A549 (cell line): Measurements from ENCODE around the gene C1orf167. TPM values are rescaled to one million over a fixed set of nuclear protein-coding genes. Genes with fewer than 3 reads are reported as not detected.
A peak's percentile ranks its signal among the peaks of the same experiment; 100 is the strongest.

Source experiments
- ATAC-seq, 2 experiments: fragments of 200-7000 bp in 1 of 2; fragments of >200 bp in 1 of 2; cut with Nextera tagmentation in 1 of 2; cut with Tn5 transposase in 1 of 2; 3 replicates each; pipeline versions ENCODE4 v1.8.0 to v1.9.1; 2018 to 2020; ENCODE audit warnings: mild to moderate bottlenecking in 1 of 2, moderate library complexity in 1 of 2
- CTCF ChIA-PET: fragments of 300-600 bp; sonication (Branson Sonifier 250); formaldehyde crosslinking; extraction: SDS; loops from one replicate; lab custom pipeline; 2021; ENCODE audit warnings: antibody characterized with exemption, inconsistent platforms; lab: Yijun Ruan, JAX
- POLR2A ChIA-PET: fragments of 350-600 bp; formaldehyde crosslinking; extraction: SDS; loops from one replicate; lab custom pipeline; 2021; ENCODE audit warnings: antibody characterized with exemption, inconsistent platforms; lab: Yijun Ruan, JAX
- DNase-seq, 2 experiments: peaks; one replicate each; pipeline versions ENCODE4 v3.0.0 to v3.0.0-alpha.2; 2011 to 2016; ENCODE audit warnings: low read depth in 1 of 2, low spot score in 1 of 2
- FAIRE-seq: peaks from 2 replicates; lab custom pipeline; 2011; peaks lifted over from hg19 to GRCh38; lab: Jason Lieb, UNC
- H3K27ac ChIP-seq, 2 experiments: fragments of >200 bp; sonication (Bioruptor Twin); formaldehyde crosslinking; 3 replicates each; pipeline ENCODE4 v1.5.1; 2016 to 2017
- H3K4me1 ChIP-seq: fragments of >200 bp; sonication (Bioruptor Twin); formaldehyde crosslinking; 3 replicates; pipeline ENCODE4 v1.6.1; 2016
- H3K4me2 ChIP-seq: fragments of >200 bp; sonication (Bioruptor Twin); formaldehyde crosslinking; 3 replicates; pipeline ENCODE4 v1.6.1; 2016
- H3K4me3 ChIP-seq: fragments of >200 bp; sonication (Bioruptor Twin); formaldehyde crosslinking; 3 replicates; pipeline ENCODE4 v1.5.1; 2016
- H3K9me3 ChIP-seq: fragments of >200 bp; sonication (Bioruptor Twin); formaldehyde crosslinking; 3 replicates; pipeline ENCODE4 v1.6.1; 2016
- CHD2 ChIP-seq: fragments of 150-350 bp; IDR thresholded peaks from 2 replicates; pipeline ENCODE4 v1.6.1; 2014; ENCODE audit warnings: low read length; ENCODE audit not compliant: partially characterized antibody
- CHD4 ChIP-seq: fragments of 200-600 bp; sonication (generic); IDR thresholded peaks from 2 replicates; pipeline ENCODE4 v1.6.1; 2016; ENCODE audit warnings: antibody characterized with exemption, mild to moderate bottlenecking, borderline replicate concordance
- HEYL ChIP-seq: fragments of 250-450 bp; sonication (Bioruptor Pico); IDR thresholded peaks from 2 replicates; pipeline ENCODE4 v1.8.0; 2021; ENCODE audit warnings: mild to moderate bottlenecking, moderate library complexity
- HOXB13 ChIP-seq: fragments of 250-450 bp; sonication (Bioruptor Pico); IDR thresholded peaks from 2 replicates; pipeline ENCODE4 v1.5.0; 2020; ENCODE audit warnings: low read depth, mild to moderate bottlenecking, moderate library complexity
- JUN ChIP-seq, 2 experiments: fragments of >200 bp; sonication (Bioruptor Twin); formaldehyde crosslinking; IDR thresholded peaks; 2 replicates in 1 of 2; 3 replicates in 1 of 2; pipeline ENCODE4 v1.6.1; 2016 to 2017
- MAFK ChIP-seq: fragments of 450-650 bp; IDR thresholded peaks from 2 replicates; pipeline ENCODE4 v1.6.1; 2014; ENCODE audit not compliant: partially characterized antibody
- MYC ChIP-seq: IDR thresholded peaks from 2 replicates; pipeline ENCODE4 v1.6.1; 2012; ENCODE audit warnings: mild to moderate bottlenecking, inconsistent platforms, low read length, improper control_type of control experiment, borderline replicate concordance
- PHF8 ChIP-seq: fragments of 200-600 bp; sonication (generic); IDR thresholded peaks from 2 replicates; pipeline ENCODE4 v1.6.1; 2016; ENCODE audit warnings: low read depth, mild to moderate bottlenecking, antibody characterized with exemption, moderate library complexity, borderline replicate concordance
- RAD21 ChIP-seq, 2 experiments: fragments of >200 bp in 1 of 2; sonication (Bioruptor Twin) in 1 of 2; formaldehyde crosslinking in 1 of 2; IDR thresholded peaks in 1 of 2; conservative IDR thresholded peaks in 1 of 2; 2 replicates in 1 of 2; 3 replicates in 1 of 2; pipeline ENCODE4 v1.6.1; 2012 to 2018; ENCODE audit warnings: inconsistent platforms in 1 of 2
- RARB ChIP-seq: fragments of 250-450 bp; sonication (Bioruptor Pico); IDR thresholded peaks from 2 replicates; pipeline ENCODE4 v1.8.0; 2021; ENCODE audit warnings: mild to moderate bottlenecking, moderate library complexity
- RCOR1 ChIP-seq: fragments of 150-350 bp; IDR thresholded peaks from 2 replicates; pipeline ENCODE4 v1.6.1; 2014; ENCODE audit warnings: antibody characterized with exemption, low read length, low read depth
- RNF2 ChIP-seq: fragments of 200-600 bp; sonication (generic); IDR thresholded peaks from 2 replicates; pipeline ENCODE4 v1.6.1; 2016; ENCODE audit warnings: low read depth, mild to moderate bottlenecking, antibody characterized with exemption, moderate library complexity, borderline replicate concordance
- SMC3 ChIP-seq: fragments of >200 bp; sonication (Bioruptor Twin); formaldehyde crosslinking; IDR thresholded peaks from 3 replicates; pipeline ENCODE4 v1.6.1; 2018; ENCODE audit warnings: inconsistent platforms
- ZNF302 ChIP-seq: fragments of 250-450 bp; sonication (Bioruptor Pico); IDR thresholded peaks from 2 replicates; pipeline ENCODE4 v1.9.0; 2021; ENCODE audit warnings: inconsistent platforms, mild to moderate bottlenecking, moderate library complexity
- WGBS: methylation state at CpG from one replicate; pipeline ENCODE4 v1.1.6; 2017; ENCODE audit errors: missing lambda C conversion rate; 5-methylcytosine and 5-hydroxymethylcytosine counted together
- polyA plus RNA-seq, 4 experiments: library from polyadenylated mRNA; depleted of rRNA in 3 of 4; stranded (reverse); fragments of >200 nt; fragmentation: RNase III in 1 of 4; extraction: RNeasy Plus Mini Kit Qiagen cat#74134 plus additional on column Dnase treatment in 1 of 4; gene quantifications; 2 replicates in 3 of 4; 3 replicates in 1 of 4; pipeline ENCODE4 v1.2.3, GENCODE V29; 2011 to 2017
- TF ChIP-seq, protein P1 (sequence below): fragments of >200 bp; sonication (Bioruptor Twin); formaldehyde crosslinking; IDR thresholded peaks from 3 replicates; pipeline ENCODE4 v1.5.1; 2016
- TF ChIP-seq, protein P2 (sequence below): IDR thresholded peaks from 2 replicates; pipeline ENCODE4 v1.6.1; 2012
- TF ChIP-seq, protein P3 (sequence below): fragments of 450-650 bp; IDR thresholded peaks from 2 replicates; pipeline ENCODE4 v1.6.1; 2014; ENCODE audit warnings: antibody characterized with exemption
- TF ChIP-seq, protein P4 (sequence below): fragments of 150-350 bp; IDR thresholded peaks from 2 replicates; pipeline ENCODE4 v1.6.1; 2014; ENCODE audit warnings: low read depth, mild to moderate bottlenecking, low read length

Gene C1orf167
- polyA plus RNA-seq, 2 of the 4 experiments (the other 2 are of a cell fraction) = not detected

DNA sequence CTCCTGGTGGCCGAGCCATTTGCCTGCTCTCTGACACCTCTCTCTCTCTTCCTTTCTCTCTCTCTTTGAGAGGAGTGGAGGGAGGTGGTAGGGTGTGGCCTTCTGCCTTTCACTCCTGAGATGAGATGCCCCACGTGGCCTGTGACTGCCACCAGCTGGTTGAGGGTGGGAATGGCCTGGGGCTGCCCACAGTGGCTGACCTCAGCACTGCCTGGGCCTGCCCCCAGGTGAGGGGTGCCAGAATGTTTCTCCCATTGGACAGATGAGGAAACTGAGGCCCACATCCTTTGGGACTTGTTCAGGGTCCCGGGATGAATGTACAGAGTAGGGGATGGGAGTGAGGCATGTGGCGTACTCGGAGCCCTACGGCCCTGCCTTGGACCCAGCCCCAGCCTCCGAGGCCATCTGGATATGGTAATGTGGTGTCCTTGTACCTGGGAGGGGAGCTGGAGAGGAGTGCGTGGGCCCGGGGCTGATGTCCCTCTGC is 12.7 kb upstream of the C1orf167 start:
- Histone ChIP-seq H3K4me2 (no peak overlapping the region), H3K4me1 (no peaks in the 10 kb centered on the region; the same call in 2 of the 3 replicates), H3K4me3 (no peak overlapping the region), H3K27ac (peak overlapping the region in 1 of 2 experiments; percentile 60; a peak in 2 of 6 replicates), H3K9me3 (no peaks in the 10 kb centered on the region)
- WGBS = 56% methylated on average over 6 of the region's 9 CpGs
- POLR2A ChIA-PET = interaction anchor here (1.0 kb wide), 1 partner anchor 12 kb away, joined by 3 read pairs; no protein-coding TSS in a partner anchor
- ATAC-seq (peak; percentile 89 to 96), FAIRE-seq (no peak), DNase-seq (peak; percentile 59 to 79)
- CTCF ChIA-PET = interaction anchor here (0.7 to 3.1 kb wide), 16 partner anchors 9 to 712 kb away, joined by 3 to 15 read pairs (median 3); partner anchors contain the start of genes AGTRAP, FBXO2, FBXO44 and FBXO6
- TF ChIP-seq, protein P1, sequence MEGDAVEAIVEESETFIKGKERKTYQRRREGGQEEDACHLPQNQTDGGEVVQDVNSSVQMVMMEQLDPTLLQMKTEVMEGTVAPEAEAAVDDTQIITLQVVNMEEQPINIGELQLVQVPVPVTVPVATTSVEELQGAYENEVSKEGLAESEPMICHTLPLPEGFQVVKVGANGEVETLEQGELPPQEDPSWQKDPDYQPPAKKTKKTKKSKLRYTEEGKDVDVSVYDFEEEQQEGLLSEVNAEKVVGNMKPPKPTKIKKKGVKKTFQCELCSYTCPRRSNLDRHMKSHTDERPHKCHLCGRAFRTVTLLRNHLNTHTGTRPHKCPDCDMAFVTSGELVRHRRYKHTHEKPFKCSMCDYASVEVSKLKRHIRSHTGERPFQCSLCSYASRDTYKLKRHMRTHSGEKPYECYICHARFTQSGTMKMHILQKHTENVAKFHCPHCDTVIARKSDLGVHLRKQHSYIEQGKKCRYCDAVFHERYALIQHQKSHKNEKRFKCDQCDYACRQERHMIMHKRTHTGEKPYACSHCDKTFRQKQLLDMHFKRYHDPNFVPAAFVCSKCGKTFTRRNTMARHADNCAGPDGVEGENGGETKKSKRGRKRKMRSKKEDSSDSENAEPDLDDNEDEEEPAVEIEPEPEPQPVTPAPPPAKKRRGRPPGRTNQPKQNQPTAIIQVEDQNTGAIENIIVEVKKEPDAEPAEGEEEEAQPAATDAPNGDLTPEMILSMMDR = peak; percentile 44
- TF ChIP-seq HOXB13 (CRISPR knock-in tag) = no peak
- TF ChIP-seq MAFK = peak; percentile 8
- TF ChIP-seq SMC3 = peak; percentile 22; the same call in 1 of the 3 replicates
- TF ChIP-seq MYC = 0 out of 2 replicates have a peak, but pooled peaks have one; percentile 41
- TF ChIP-seq PHF8 = no peak
- TF ChIP-seq, protein P2, sequence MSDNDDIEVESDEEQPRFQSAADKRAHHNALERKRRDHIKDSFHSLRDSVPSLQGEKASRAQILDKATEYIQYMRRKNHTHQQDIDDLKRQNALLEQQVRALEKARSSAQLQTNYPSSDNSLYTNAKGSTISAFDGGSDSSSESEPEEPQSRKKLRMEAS = peak; percentile 61; the same call in 1 of the 2 replicates
- TF ChIP-seq, protein P3, sequence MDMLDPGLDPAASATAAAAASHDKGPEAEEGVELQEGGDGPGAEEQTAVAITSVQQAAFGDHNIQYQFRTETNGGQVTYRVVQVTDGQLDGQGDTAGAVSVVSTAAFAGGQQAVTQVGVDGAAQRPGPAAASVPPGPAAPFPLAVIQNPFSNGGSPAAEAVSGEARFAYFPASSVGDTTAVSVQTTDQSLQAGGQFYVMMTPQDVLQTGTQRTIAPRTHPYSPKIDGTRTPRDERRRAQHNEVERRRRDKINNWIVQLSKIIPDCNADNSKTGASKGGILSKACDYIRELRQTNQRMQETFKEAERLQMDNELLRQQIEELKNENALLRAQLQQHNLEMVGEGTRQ = peak; percentile 58
- peak; percentile 56 to 69; a peak in 4 of 5 replicates for TF ChIP-seq RAD21 (conservative IDR thresholded peaks at IDR 0.05 in 1 of 2, IDR thresholded peaks at IDR 0.05 in 1 of 2)

DNA sequence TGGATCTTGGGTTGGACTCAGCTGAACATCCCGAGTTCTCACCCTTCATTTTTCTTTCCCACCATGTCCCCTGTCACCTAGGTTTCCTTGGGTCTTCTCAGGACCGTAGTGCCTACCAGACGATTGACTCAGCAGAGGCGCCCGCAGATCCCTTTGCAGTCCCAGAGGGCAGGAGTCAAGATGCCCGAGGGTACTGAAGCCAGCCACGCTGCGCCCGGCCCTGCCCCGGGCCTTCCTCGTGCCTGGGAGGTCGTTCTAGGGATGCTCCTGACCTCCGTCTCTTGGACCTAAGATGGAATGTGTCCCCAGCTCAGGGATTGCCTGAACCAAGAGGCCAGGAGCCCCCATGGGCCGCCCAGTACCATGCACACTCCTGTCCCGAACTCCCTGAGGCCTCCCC is 12.0 kb upstream of the C1orf167 start:
- ATAC-seq (no peak), FAIRE-seq (no peak), DNase-seq (no peak)
- no peak for TF ChIP-seq RCOR1
- H3K4me3 ChIP-seq = no peak overlapping the region
- no peaks in the 10 kb centered on the region for H3K9me3 ChIP-seq
- POLR2A ChIA-PET = no interaction called here
- no peak overlapping the region for H3K27ac ChIP-seq
- no peak overlapping the region for H3K4me2 ChIP-seq
- H3K4me1 ChIP-seq = no peaks in the 10 kb centered on the region; the same call in 2 of the 3 replicates
- CTCF ChIA-PET = interaction anchor here (0.7 to 3.1 kb wide), 13 partner anchors 9 to 713 kb away, joined by 3 to 15 read pairs (median 5); partner anchors contain the start of genes AGTRAP and FBXO6
- 86% methylated on average over 5 of the region's 15 CpGs for WGBS

DNA sequence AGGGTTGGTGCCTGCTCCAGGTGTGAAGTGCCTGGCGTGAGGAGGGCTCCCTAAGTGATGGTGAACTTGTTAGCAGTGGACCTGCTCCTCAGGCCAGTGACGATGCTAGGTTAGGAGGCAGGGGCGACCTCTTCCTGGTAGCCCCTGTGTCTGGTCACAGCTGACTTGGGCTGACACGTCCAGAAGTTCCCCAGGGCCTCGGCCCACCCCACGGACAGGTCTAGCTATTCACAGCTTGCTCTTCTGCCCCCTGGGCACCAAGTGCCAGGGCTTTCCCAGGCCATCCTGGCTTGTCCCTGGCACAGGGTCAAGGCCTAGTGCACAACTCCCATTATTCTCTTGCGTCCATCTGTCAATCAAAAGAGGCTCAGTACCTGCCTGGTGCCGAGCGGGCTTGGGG is 10.9 kb upstream of the C1orf167 start:
- TF ChIP-seq, protein P4, sequence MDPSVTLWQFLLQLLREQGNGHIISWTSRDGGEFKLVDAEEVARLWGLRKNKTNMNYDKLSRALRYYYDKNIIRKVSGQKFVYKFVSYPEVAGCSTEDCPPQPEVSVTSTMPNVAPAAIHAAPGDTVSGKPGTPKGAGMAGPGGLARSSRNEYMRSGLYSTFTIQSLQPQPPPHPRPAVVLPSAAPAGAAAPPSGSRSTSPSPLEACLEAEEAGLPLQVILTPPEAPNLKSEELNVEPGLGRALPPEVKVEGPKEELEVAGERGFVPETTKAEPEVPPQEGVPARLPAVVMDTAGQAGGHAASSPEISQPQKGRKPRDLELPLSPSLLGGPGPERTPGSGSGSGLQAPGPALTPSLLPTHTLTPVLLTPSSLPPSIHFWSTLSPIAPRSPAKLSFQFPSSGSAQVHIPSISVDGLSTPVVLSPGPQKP = no peak
- TF ChIP-seq CHD4 (no peak), ZNF302 (CRISPR knock-in tag) (no peak), CHD2 (no peak), RNF2 (no peak), JUN (IDR thresholded peaks at IDR 0.05) (no peak), RARB (CRISPR knock-in tag) (no peak), HEYL (CRISPR knock-in tag) (no peak)
- Histone ChIP-seq H3K4me2 (no peak overlapping the region), H3K9me3 (no peaks in the 10 kb centered on the region), H3K27ac (no peak overlapping the region), H3K4me3 (no peak overlapping the region), H3K4me1 (no peaks in the 10 kb centered on the region; the same call in 2 of the 3 replicates)
- ChIA-PET POLR2A (no interaction called here), CTCF (interaction anchor here (0.9 kb wide), 1 partner anchor 14 kb away, joined by 3 read pairs; no protein-coding TSS in a partner anchor)
- 97% methylated on average over 8 of the region's 9 CpGs for WGBS
- DNase-seq (no peak), ATAC-seq (no peak), FAIRE-seq (no peak)
